H1 (cell line): ENCODE results near the gene STK39. TPM values are rescaled to one million over a fixed set of nuclear protein-coding genes. Genes with fewer than 3 reads are reported as not detected.

Experiments
- CTCF ChIA-PET: fragments of 300-600 bp; sonication (Branson Sonifier 250); formaldehyde crosslinking; loops from one replicate; lab custom pipeline; 2021; ENCODE audit not compliant: partially characterized antibody; lab: Charles Lee
- POLR2A ChIA-PET: fragments of 300-600 bp; sonication (Branson Sonifier 250); formaldehyde crosslinking; loops from one replicate; lab custom pipeline; 2021; ENCODE audit warnings: inconsistent platforms; ENCODE audit not compliant: partially characterized antibody; lab: Charles Lee
- DNase-seq, 2 experiments: peaks; one replicate each; pipeline versions ENCODE4 v3.0.0 to v3.0.0-alpha.2; 2010 to 2022; ENCODE audit warnings: low spot score in 2 of 2, low read depth in 1 of 2, mixed read lengths in 1 of 2
- FAIRE-seq: peaks from 2 replicates; lab custom pipeline; 2011; peaks lifted over from hg19 to GRCh38; lab: Jason Lieb, UNC
- H2AFZ ChIP-seq: 2 replicates; pipeline ENCODE4 v1.8.1; 2012; ENCODE audit warnings: low read length, inconsistent platforms
- H2AK5ac ChIP-seq: 2 replicates; pipeline ENCODE4 v1.6.1; 2013; ENCODE audit warnings: low read depth, low read length
- H2BK120ac ChIP-seq: replicated peaks from 2 replicates; pipeline ENCODE3; 2013; ENCODE audit warnings: low read depth, low read length, inconsistent platforms
- H2BK12ac ChIP-seq: 2 replicates; pipeline ENCODE4 v1.6.1; 2013; ENCODE audit warnings: low read depth, low read length
- H2BK15ac ChIP-seq: 2 replicates; pipeline ENCODE4 v1.6.1; 2013; ENCODE audit warnings: low read length
- H2BK20ac ChIP-seq: 2 replicates; pipeline ENCODE4 v1.6.1; 2013; ENCODE audit warnings: low read length
- H2BK5ac ChIP-seq: 2 replicates; pipeline ENCODE4 v1.6.1; 2013; ENCODE audit warnings: low read depth, low read length
- H3K14ac ChIP-seq: 2 replicates; pipeline ENCODE4 v1.6.1; 2013; ENCODE audit warnings: inconsistent platforms; ENCODE audit not compliant: insufficient read length
- H3K18ac ChIP-seq: 2 replicates; pipeline ENCODE4 v1.6.1; 2013; ENCODE audit warnings: low read length; ENCODE audit errors: extremely low read depth
- H3K23ac ChIP-seq: 2 replicates; pipeline ENCODE4 v1.6.1; 2013; ENCODE audit warnings: inconsistent platforms; ENCODE audit not compliant: insufficient read length
- H3K23me2 ChIP-seq: 2 replicates; pipeline ENCODE4 v1.6.1; 2013; ENCODE audit warnings: low read depth, low read length
- H3K27ac ChIP-seq: 2 replicates; pipeline ENCODE4 v1.6.1; 2011; ENCODE audit warnings: low read depth, low read length, inconsistent platforms
- H3K27me3 ChIP-seq, 4 experiments: replicated peaks in 1 of 4; 1 replicate in 1 of 4; 2 replicates in 3 of 4; pipeline versions ENCODE4 v1.6.1 to v1.8.1; 2011 to 2013; ENCODE audit warnings: low read length in 3 of 4, mild to moderate bottlenecking in 3 of 4, inconsistent platforms in 2 of 4, mixed read lengths in 2 of 4, moderate library complexity in 1 of 4; ENCODE audit not compliant: control insufficient read depth in 3 of 4, insufficient read depth in 3 of 4; ENCODE audit errors: extremely low read depth in 1 of 4
- H3K36me3 ChIP-seq, 4 experiments: 2 replicates each; pipeline versions ENCODE4 v1.6.1 to v1.8.1; 2011 to 2013; ENCODE audit warnings: mild to moderate bottlenecking in 4 of 4, low read length in 3 of 4, moderate library complexity in 2 of 4, control low read depth in 1 of 4, inconsistent platforms in 1 of 4; ENCODE audit not compliant: insufficient read depth in 4 of 4, control insufficient read depth in 2 of 4
- H3K4ac ChIP-seq: replicated peaks from 2 replicates; pipeline ENCODE3; 2013; ENCODE audit warnings: low read length, low read depth, mixed read lengths, inconsistent platforms; ENCODE audit not compliant: insufficient read length
- H3K4me1 ChIP-seq, 4 experiments: replicated peaks in 1 of 4; 1 replicate in 1 of 4; 2 replicates in 3 of 4; pipeline versions ENCODE4 v1.6.1 to v1.8.1; 2011 to 2013; ENCODE audit warnings: low read length in 3 of 4, inconsistent platforms in 2 of 4, mixed read lengths in 1 of 4; ENCODE audit not compliant: insufficient read depth in 4 of 4, control insufficient read depth in 3 of 4
- H3K4me2 ChIP-seq, 2 experiments: 2 replicates each; pipeline versions ENCODE4 v1.6.1 to v1.8.1; 2011 to 2013; ENCODE audit warnings: low read depth in 2 of 2, low read length in 2 of 2, control low read depth in 1 of 2, inconsistent platforms in 1 of 2, mild to moderate bottlenecking in 1 of 2; ENCODE audit not compliant: insufficient read depth in 1 of 2
- H3K4me3 ChIP-seq, 4 experiments: fragments of 200-600, 300-600 bp in 1 of 4; sonication (generic), shearing (Covaris generic), sonication (Bioruptor Twin) in 1 of 4; 2 replicates each; pipeline versions ENCODE4 v1.5.1 to v1.8.1; 2011 to 2016; ENCODE audit warnings: low read length in 4 of 4, low read depth in 3 of 4, control low read depth in 2 of 4, inconsistent platforms in 2 of 4, mild to moderate bottlenecking in 2 of 4, mixed read lengths in 1 of 4, moderate library complexity in 1 of 4; ENCODE audit not compliant: insufficient read depth in 2 of 4; ENCODE audit errors: extremely low read depth in 1 of 4
- H3K56ac ChIP-seq: replicated peaks from 2 replicates; pipeline ENCODE3; 2013; ENCODE audit warnings: low read depth, mild to moderate bottlenecking, mixed read lengths, low read length, inconsistent platforms; ENCODE audit not compliant: insufficient read length
- H3K79me1 ChIP-seq: 2 replicates; pipeline ENCODE4 v1.6.1; 2013; ENCODE audit warnings: low read depth, low read length, control low read depth
- H3K79me2 ChIP-seq, 2 experiments: 2 replicates each; pipeline versions ENCODE4 v1.6.1 to v1.8.1; 2012 to 2013; ENCODE audit warnings: low read length in 2 of 2, mild to moderate bottlenecking in 2 of 2, inconsistent platforms in 1 of 2; ENCODE audit not compliant: insufficient read depth in 2 of 2, control insufficient read depth in 1 of 2
- H3K9ac ChIP-seq, 4 experiments: replicated peaks in 1 of 4; 1 replicate in 1 of 4; 2 replicates in 3 of 4; pipeline versions ENCODE4 v1.6.1 to v1.8.1; 2011 to 2013; ENCODE audit warnings: low read depth in 3 of 4, low read length in 3 of 4, control low read depth in 2 of 4, mild to moderate bottlenecking in 2 of 4, moderate library complexity in 2 of 4, inconsistent platforms in 1 of 4; ENCODE audit errors: extremely low read depth in 1 of 4
- H3K9me3 ChIP-seq, 2 experiments: 2 replicates each; pipeline versions ENCODE4 v1.6.1 to v1.8.1; 2012 to 2013; ENCODE audit warnings: mild to moderate bottlenecking in 2 of 2, moderate library complexity in 2 of 2, control low read depth in 1 of 2, inconsistent platforms in 1 of 2, low read depth in 1 of 2, low read length in 1 of 2, mixed read lengths in 1 of 2; ENCODE audit not compliant: insufficient read depth in 2 of 2
- H4K20me1 ChIP-seq, 2 experiments: replicated peaks in 1 of 2; 2 replicates each; pipeline versions ENCODE3 to v1.8.1; 2011 to 2013; ENCODE audit warnings: inconsistent platforms in 2 of 2, low read length in 2 of 2, mild to moderate bottlenecking in 1 of 2; ENCODE audit not compliant: insufficient read depth in 2 of 2, control insufficient read depth in 1 of 2
- H4K5ac ChIP-seq: 2 replicates; pipeline ENCODE4 v1.6.1; 2013; ENCODE audit warnings: low read length, low read depth, mixed read lengths, inconsistent platforms; ENCODE audit not compliant: insufficient read length
- H4K8ac ChIP-seq: 2 replicates; pipeline ENCODE4 v1.8.0; 2013; ENCODE audit warnings: mild to moderate bottlenecking, moderate library complexity, low read length, inconsistent platforms; ENCODE audit not compliant: insufficient read depth; ENCODE audit errors: extremely low read depth
- H4K91ac ChIP-seq: replicated peaks from 2 replicates; pipeline ENCODE3; 2013; ENCODE audit warnings: low read length, mixed read lengths, inconsistent platforms; ENCODE audit not compliant: insufficient read length
- CEBPB ChIP-seq: IDR thresholded peaks from 2 replicates; pipeline ENCODE4 v1.6.1; 2012; ENCODE audit warnings: low read depth, low read length
- E2F6 ChIP-seq: IDR thresholded peaks from 2 replicates; pipeline ENCODE4 v1.6.1; 2012; ENCODE audit warnings: inconsistent platforms
- EGR1 ChIP-seq: IDR thresholded peaks from 2 replicates; pipeline ENCODE4 v1.6.1; 2011; ENCODE audit warnings: low read depth, low read length, borderline replicate concordance
- HDAC2 ChIP-seq, 2 experiments: fragments of 300-600 bp in 1 of 2; sonication (generic) in 1 of 2; IDR thresholded peaks; 2 replicates each; pipeline ENCODE4 v1.6.1; 2011 to 2012; ENCODE audit warnings: low read depth in 2 of 2, low read length in 2 of 2, mild to moderate bottlenecking in 2 of 2, moderate library complexity in 2 of 2, borderline replicate concordance in 1 of 2, inconsistent platforms in 1 of 2
- HDAC6 ChIP-seq: IDR thresholded peaks from one replicate; pipeline ENCODE4 v1.7.1; 2012; ENCODE audit warnings: low read depth, mild to moderate bottlenecking, inconsistent platforms, low read length, moderate library complexity
- NANOG ChIP-seq: IDR thresholded peaks from 2 replicates; pipeline ENCODE4 v1.6.1; 2011; ENCODE audit warnings: low read length, low read depth, mild to moderate bottlenecking, inconsistent platforms; ENCODE audit not compliant: insufficient read depth, poor library complexity, severe bottlenecking
- POU5F1 ChIP-seq: IDR thresholded peaks from 2 replicates; pipeline ENCODE4 v1.6.1; 2011; ENCODE audit warnings: low read depth, mild to moderate bottlenecking, low read length, moderate library complexity
- RXRA ChIP-seq: IDR thresholded peaks from 2 replicates; pipeline ENCODE4 v1.6.1; 2011; ENCODE audit warnings: low read depth, mild to moderate bottlenecking, low read length, moderate library complexity; ENCODE audit not compliant: insufficient read depth
- SAP30 ChIP-seq: fragments of 300-600 bp; sonication (generic); IDR thresholded peaks from 2 replicates; pipeline ENCODE4 v1.7.1; 2012; ENCODE audit warnings: low read length, moderate library complexity, mild to moderate bottlenecking, inconsistent platforms; ENCODE audit not compliant: insufficient read depth, insufficient replicate concordance
- SIRT6 ChIP-seq: IDR thresholded peaks from one replicate; pipeline ENCODE4 v1.7.1; 2012; ENCODE audit warnings: low read length, inconsistent platforms
- SRF ChIP-seq: IDR thresholded peaks from 2 replicates; pipeline ENCODE4 v1.6.1; 2011; ENCODE audit warnings: mild to moderate bottlenecking, low read depth, low read length, moderate library complexity
- TEAD4 ChIP-seq: IDR thresholded peaks from 2 replicates; pipeline ENCODE4 v1.6.1; 2012; ENCODE audit warnings: low read depth, low read length, inconsistent platforms, mixed read lengths
- ZNF274 ChIP-seq: IDR thresholded peaks from 2 replicates; pipeline ENCODE4 v1.7.0; 2012; ENCODE audit warnings: low read length, borderline replicate concordance; ENCODE audit errors: extremely low read depth
- WGBS, 2 experiments: shearing (Covaris generic) in 1 of 2; methylation state at CpG; one replicate each; pipeline versions ENCODE4 v1.1.6 to v1.1.7; 2013 to 2015; ENCODE audit warnings: low lambda C conversion rate in 2 of 2, mixed read lengths in 2 of 2, inconsistent platforms in 1 of 2, low coverage in 1 of 2, missing lambda C conversion rate in 1 of 2; ENCODE audit not compliant: insufficient replicate concordance in 2 of 2, insufficient coverage in 1 of 2, insufficient read length in 1 of 2; ENCODE audit errors: extremely low coverage in 1 of 2, missing lambda C conversion rate in 1 of 2; 5-methylcytosine and 5-hydroxymethylcytosine counted together
- polyA plus RNA-seq, 7 experiments: library from polyadenylated mRNA; depleted of rRNA in 3 of 7; stranded (reverse) in 5 of 7; unstranded in 2 of 7; fragments of >200 nt in 5 of 7; fragments of 200-250 nt in 2 of 7; gene quantifications; 1 replicate in 5 of 7; 2 replicates in 1 of 7; 4 replicates in 1 of 7; pipeline versions ENCODE4 v1.2.1 to v1.2.3, GENCODE V29; 2011 to 2013; ENCODE audit warnings: missing spikeins in 2 of 7, mixed read lengths in 2 of 7
- total RNA-seq: library from RNA; stranded (reverse); fragmentation: NEBNext Ultra II Directional; extraction: Animal tissue kit (Norgen Biotek cat#: 25700); gene quantifications from 2 replicates; pipeline ENCODE4 v1.2.1, GENCODE V29; 2021

The STK39 gene
- total and polyA plus RNA-seq, 2 of the 8 experiments (the other 6 are each of a cell fraction or from before 2014, with no cell fraction given), result 13.7 to 23.8 TPM

GRCh38 chr2:168032091-168032490 is 215.3 kb downstream of the STK39 start:
- Histone ChIP-seq H4K5ac (no peak overlapping the region), H2BK20ac (no peak overlapping the region), H3K27ac (no peak overlapping the region), H2BK120ac (no peak overlapping the region), H3K9ac (no peak overlapping the region), H4K91ac (no peak overlapping the region), H3K56ac (no peak overlapping the region), H3K27me3 (peaks cover 0 to 2% (median 0%) of the 10 kb centered on the region in 4 experiments; a peak in 1 of 7 replicates), H3K79me2 (no peaks in the 10 kb centered on the region), H2BK5ac (no peak overlapping the region), H4K20me1 (no peaks in the 10 kb centered on the region), H2BK12ac (no peak overlapping the region), H2AK5ac (no peak overlapping the region), H3K23ac (no peak overlapping the region), H3K4me1 (no peaks in the 10 kb centered on the region), H3K79me1 (no peaks in the 10 kb centered on the region; the same call in 1 of the 2 replicates), H4K8ac (no peak overlapping the region), H3K14ac (no peak overlapping the region), H3K23me2 (no peaks in the 10 kb centered on the region), H3K4ac (no peak overlapping the region), H3K4me3 (no peak overlapping the region), H3K18ac (no peak overlapping the region), H3K4me2 (no peak overlapping the region), H2AFZ (no peak overlapping the region), H2BK15ac (no peak overlapping the region), H3K36me3 (no peaks in the 10 kb centered on the region), H3K9me3 (no peaks in the 10 kb centered on the region)
- ChIA-PET POLR2A (interaction anchor here (1.6 kb wide), 1 partner anchor 15 kb away, joined by 4 read pairs; no protein-coding TSS in a partner anchor), CTCF (interaction anchor here (0.8 to 1.2 kb wide), 2 partner anchors 84 to 154 kb away, joined by 4 read pairs; no protein-coding TSS in a partner anchor)
- FAIRE-seq (no peak), DNase-seq (no peak)
- 89% methylated on average over 3 of the region's 3 CpGs; no CpG with 5 or more reads in 1 of the 2 experiments for WGBS, 2 experiments
- TF ChIP-seq HDAC2 (IDR thresholded peaks at IDR 0.05; ENCODE audit: borderline replicate concordance in 1 of 2, low read depth in 2 of 2, low read length in 2 of 2) (no peak), ZNF274 (no peak), NANOG (no peak), CEBPB (no peak), SIRT6 (no peak), HDAC6 (no peak), POU5F1 (no peak), SAP30 (no peak), RXRA (no peak), TEAD4 (no peak), SRF (no peak), E2F6 (no peak), EGR1 (no peak)
